Stimulated activated memory B cell treated with anti-CD40 and anti-IgM and Interleukin-4, amounts not matched to agents 10 μg/mL and 1 μg/mL and 100 μg/mL, for 72 hours (primary cell): Measurements from ENCODE around the gene KRTAP12-1.

ENCODE experiments used
- ATAC-seq: fragments of 150-1000 bp; cut with Tn5 transposase; 2 replicates; pipeline ENCODE4 v1.10.0; 2021
- H3K27ac Mint-ChIP-seq: one replicate; pipeline ENCODE4 v1.8.0; 2022; ENCODE audit warnings: mild to moderate bottlenecking, mixed read lengths
- H3K27me3 Mint-ChIP-seq: one replicate; pipeline ENCODE4 v1.8.0; 2022; ENCODE audit warnings: mixed read lengths
- H3K36me3 Mint-ChIP-seq: one replicate; pipeline ENCODE4 v1.8.0; 2022; ENCODE audit warnings: mixed read lengths
- H3K4me1 Mint-ChIP-seq: one replicate; pipeline ENCODE4 v1.8.0; 2022; ENCODE audit warnings: mixed read lengths
- H3K4me3 Mint-ChIP-seq: one replicate; pipeline ENCODE4 v1.8.0; 2022; ENCODE audit warnings: mild to moderate bottlenecking, moderate library complexity, mixed read lengths
- H3K9me3 Mint-ChIP-seq: one replicate; pipeline ENCODE4 v1.8.0; 2022; ENCODE audit warnings: mixed read lengths

KRTAP12-1 gene

GRCh38 chr21:44716984-44717383, 35.0 kb upstream of the KRTAP12-1 start:
- Mint-ChIP-seq H3K4me3 (no peak overlapping the region), H3K9me3 (no peaks in the 10 kb centered on the region), H3K36me3 (no peaks in the 10 kb centered on the region), H3K27me3 (peaks cover 75% of the 10 kb centered on the region), H3K27ac (no peak overlapping the region), H3K4me1 (no peaks in the 10 kb centered on the region)
- no peak for ATAC-seq

DNA sequence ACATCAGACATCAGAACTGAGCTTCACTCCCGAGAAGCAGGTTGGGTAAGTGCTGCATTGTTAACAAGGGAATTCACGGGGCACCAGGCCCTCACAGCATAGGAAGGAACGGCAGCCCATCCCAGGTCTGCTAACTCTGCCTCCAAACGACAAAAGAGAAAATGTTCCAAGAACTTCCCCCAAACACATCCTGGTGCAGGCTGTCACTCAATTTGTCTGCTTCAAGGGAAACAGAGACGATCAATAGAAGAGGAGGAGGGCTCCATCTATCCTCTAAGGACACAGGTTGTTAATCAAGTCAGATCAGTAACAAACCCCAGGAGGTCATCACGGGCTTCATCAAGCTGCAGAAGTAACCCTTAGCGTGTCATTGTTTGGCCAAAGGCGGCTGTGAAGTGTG, 32.9 kb upstream of the KRTAP12-1 start:
- Mint-ChIP-seq H3K27ac (no peak overlapping the region), H3K4me3 (no peak overlapping the region), H3K9me3 (no peaks in the 10 kb centered on the region), H3K27me3 (peaks cover 75% of the 10 kb centered on the region), H3K36me3 (no peaks in the 10 kb centered on the region), H3K4me1 (no peaks in the 10 kb centered on the region)
- no peak for ATAC-seq

DNA sequence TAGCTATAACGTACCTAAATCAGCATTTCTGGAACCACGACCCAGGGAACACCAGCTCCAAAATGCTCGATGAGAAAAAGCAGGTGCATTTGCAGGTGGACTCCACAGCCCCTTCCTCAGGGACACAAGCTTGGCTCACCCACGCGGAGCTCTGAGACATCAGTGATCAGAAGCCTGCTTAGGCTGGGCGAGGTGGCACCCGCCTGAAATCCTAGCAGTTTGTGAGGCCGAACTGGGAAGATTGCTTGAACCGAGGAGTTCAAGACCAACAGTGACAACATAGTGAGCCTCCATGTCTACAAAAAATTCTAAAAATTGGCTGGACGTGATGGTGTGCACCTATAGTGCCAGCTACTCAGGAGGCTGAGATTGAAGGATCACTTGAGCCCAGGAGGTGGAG, 31.9 kb upstream of the KRTAP12-1 start:
- Mint-ChIP-seq H3K27ac (no peak overlapping the region), H3K27me3 (peaks cover 75% of the 10 kb centered on the region), H3K4me1 (no peaks in the 10 kb centered on the region), H3K36me3 (no peaks in the 10 kb centered on the region), H3K4me3 (no peak overlapping the region), H3K9me3 (no peaks in the 10 kb centered on the region)
- ATAC-seq: no peak

DNA sequence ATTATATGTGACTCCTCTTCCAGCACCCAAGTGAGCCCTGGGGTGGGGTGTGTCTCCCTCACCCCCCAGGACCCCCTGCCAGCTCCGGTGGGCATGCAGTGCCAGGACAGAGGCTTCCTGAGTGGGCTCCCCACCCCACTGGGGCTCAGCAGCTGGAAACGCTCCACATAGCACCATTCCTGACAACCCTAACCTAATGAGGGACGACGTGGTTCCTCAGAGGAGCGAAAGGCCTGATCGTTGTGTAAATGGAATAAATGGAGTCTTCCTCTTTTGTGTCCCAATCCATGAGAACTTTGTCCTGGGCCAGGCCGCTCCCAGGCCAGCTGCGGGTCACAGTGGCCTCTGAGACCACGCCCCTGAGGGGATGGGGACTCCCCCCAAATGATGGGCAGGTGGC, 31.2 kb upstream of the KRTAP12-1 start:
- no peak overlapping the region for H3K27ac Mint-ChIP-seq
- no peaks in the 10 kb centered on the region for H3K9me3 Mint-ChIP-seq
- H3K4me3 Mint-ChIP-seq: no peak overlapping the region
- H3K27me3 Mint-ChIP-seq: peaks cover 75% of the 10 kb centered on the region
- ATAC-seq: no peak
- H3K36me3 Mint-ChIP-seq: no peaks in the 10 kb centered on the region
- no peaks in the 10 kb centered on the region for H3K4me1 Mint-ChIP-seq

GRCh38 chr21:44712203-44713028, 30.5 kb upstream of the KRTAP12-1 start:
- Mint-ChIP-seq H3K9me3 (no peaks in the 10 kb centered on the region), H3K36me3 (no peaks in the 10 kb centered on the region), H3K27me3 (peaks cover 78% of the 10 kb centered on the region), H3K27ac (no peak overlapping the region), H3K4me3 (no peak overlapping the region), H3K4me1 (no peaks in the 10 kb centered on the region)
- ATAC-seq: no peak

- H3K4me1 Mint-ChIP-seq: no peaks in the 10 kb centered on the region
- no peak within 1 kb of the TSS for H3K4me3 Mint-ChIP-seq
- no peaks in the 10 kb centered on the region for H3K9me3 Mint-ChIP-seq
- H3K27me3 Mint-ChIP-seq: peaks cover 86% of the 10 kb centered on the region
- H3K27ac Mint-ChIP-seq: no peak within 1 kb of the TSS
- ATAC-seq: no peak
- no peaks in the 10 kb centered on the region for H3K36me3 Mint-ChIP-seq
Measured at GRCh38 chr21:44711327-44712202, 29.6 kb upstream of the KRTAP12-1 start, which contains the start of gene TSPEAR. TSS of gene TSPEAR (minus strand) at chr21:44711572. CDS start at chr21:44711514, 58 bp downstream.

- no peaks in the 10 kb centered on the region for H3K4me1 Mint-ChIP-seq
- no peaks in the 10 kb centered on the region for H3K9me3 Mint-ChIP-seq
- H3K27ac Mint-ChIP-seq: no peak overlapping the region
- no peaks in the 10 kb centered on the region for H3K36me3 Mint-ChIP-seq
- no peak overlapping the region for H3K4me3 Mint-ChIP-seq
- ATAC-seq: no peak
- H3K27me3 Mint-ChIP-seq: peaks cover 93% of the 10 kb centered on the region
Measured at GRCh38 chr21:44710756-44711326, 28.9 kb upstream of the KRTAP12-1 start.

DNA sequence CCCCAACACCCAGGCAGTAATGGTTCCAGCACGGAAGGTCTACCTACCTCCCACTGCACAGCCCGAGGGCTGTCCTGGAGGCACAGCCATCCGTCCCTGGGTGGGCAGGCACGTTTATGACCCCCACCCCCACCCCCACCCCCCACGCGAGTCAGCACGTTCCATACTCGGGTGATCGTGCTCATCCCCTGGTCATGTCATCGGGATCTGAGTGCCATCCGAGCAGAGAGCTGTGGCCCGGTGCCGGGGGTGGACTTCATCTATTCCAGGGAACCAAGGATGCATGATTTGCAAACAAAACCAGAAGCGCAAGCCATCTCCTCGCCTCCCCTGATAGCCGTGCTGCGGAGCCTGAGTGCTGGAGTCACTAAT, 28.3 kb upstream of the KRTAP12-1 start:
- no peak for ATAC-seq
- Mint-ChIP-seq H3K27ac (no peak overlapping the region), H3K36me3 (no peaks in the 10 kb centered on the region), H3K27me3 (peaks cover 99% of the 10 kb centered on the region), H3K9me3 (no peaks in the 10 kb centered on the region), H3K4me1 (no peaks in the 10 kb centered on the region), H3K4me3 (no peak overlapping the region)

GRCh38 chr21:44709426-44710293, 27.7 kb upstream of the KRTAP12-1 start:
- Mint-ChIP-seq H3K4me1 (no peaks in the 10 kb centered on the region), H3K9me3 (no peaks in the 10 kb centered on the region), H3K27me3 (peaks cover 100% of the 10 kb centered on the region), H3K27ac (no peak overlapping the region), H3K36me3 (no peaks in the 10 kb centered on the region), H3K4me3 (no peak overlapping the region)
- no peak for ATAC-seq

GRCh38 chr21:44708866-44709425, 27.0 kb upstream of the KRTAP12-1 start:
- ATAC-seq: no peak
- Mint-ChIP-seq H3K27me3 (peaks cover 100% of the 10 kb centered on the region), H3K36me3 (no peaks in the 10 kb centered on the region), H3K4me3 (no peak overlapping the region), H3K9me3 (no peaks in the 10 kb centered on the region), H3K4me1 (no peaks in the 10 kb centered on the region), H3K27ac (no peak overlapping the region)

DNA sequence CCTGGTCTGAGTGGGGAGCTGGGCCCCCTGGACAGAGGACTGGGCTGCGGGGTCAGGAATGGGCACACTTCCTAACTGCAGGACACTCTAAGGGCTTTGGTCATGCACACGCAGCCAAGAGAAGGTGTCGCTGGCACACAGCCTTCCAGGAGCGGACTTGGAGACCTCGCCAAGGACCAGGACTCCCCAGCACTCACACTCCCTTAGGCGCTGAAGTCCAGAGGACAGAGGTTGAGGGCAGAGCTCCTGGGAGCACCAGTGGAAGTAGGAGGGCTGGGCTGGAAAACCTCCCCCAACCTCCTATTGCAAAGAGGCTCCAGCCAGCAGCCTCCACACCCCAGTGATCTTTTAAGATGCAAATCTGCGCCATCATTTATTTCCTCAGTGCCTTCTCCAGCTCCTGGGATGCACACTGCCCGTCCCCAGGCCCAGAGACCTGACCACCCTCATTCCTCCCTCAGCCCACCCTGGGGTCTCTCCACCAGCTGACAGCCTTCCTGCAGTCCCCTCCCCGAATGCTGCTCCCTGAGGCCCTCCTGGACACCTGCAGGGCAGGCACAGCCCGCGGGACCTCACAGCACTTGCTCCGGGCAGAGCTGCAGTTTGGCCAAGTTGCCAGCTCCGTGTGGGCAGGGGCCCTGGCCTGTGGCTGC, 26.4 kb upstream of the KRTAP12-1 start:
- H3K27me3 Mint-ChIP-seq: peaks cover 100% of the 10 kb centered on the region
- ATAC-seq: no peak
- no peak overlapping the region for H3K27ac Mint-ChIP-seq
- H3K36me3 Mint-ChIP-seq: no peaks in the 10 kb centered on the region
- no peaks in the 10 kb centered on the region for H3K9me3 Mint-ChIP-seq
- H3K4me3 Mint-ChIP-seq: no peak overlapping the region
- H3K4me1 Mint-ChIP-seq: no peaks in the 10 kb centered on the region

DNA sequence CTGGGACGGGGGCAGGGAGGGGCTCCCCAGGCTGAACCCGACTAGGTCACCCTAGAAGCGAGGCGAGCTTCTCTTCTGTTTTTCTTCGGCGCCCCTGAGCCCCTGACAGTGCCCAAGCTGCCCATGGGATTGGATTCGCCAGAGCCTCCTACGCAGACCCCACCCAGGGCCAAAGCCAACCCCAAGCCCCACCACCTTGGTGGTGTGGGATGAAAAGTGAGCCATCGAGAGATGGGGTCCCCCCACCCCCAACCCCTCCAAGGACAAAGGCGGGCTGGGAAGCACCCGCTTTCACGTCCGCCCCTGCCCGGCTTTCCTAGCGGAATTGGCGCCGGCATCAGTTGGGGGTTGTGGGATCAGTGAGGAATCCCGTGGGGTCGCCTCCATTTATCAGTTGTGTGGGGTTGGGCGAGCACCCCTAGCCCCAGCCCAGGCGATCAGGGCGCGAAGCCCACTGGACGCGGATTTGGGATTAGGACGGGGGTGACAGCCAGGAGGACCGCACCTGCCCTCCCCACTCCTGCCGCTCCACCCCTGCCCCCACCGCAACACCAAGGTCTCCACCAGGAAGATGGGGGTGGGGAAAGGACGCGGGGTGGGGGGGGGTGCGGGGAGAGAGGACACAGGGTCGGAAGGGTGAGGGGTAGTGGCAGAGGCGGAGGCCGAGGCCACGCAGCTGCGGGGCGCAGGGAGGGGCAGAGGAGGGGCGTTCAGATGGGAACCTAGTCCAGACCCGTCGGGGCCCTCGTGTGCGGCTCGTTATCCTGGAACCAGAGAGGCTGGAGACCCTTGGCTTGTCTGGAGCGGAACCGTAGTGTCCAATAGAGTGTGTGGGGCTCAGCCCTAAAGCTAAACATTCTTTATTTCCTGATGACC, 25.0 kb upstream of the KRTAP12-1 start:
- H3K4me3 Mint-ChIP-seq: no peak overlapping the region
- H3K36me3 Mint-ChIP-seq: no peaks in the 10 kb centered on the region
- H3K27ac Mint-ChIP-seq: no peak overlapping the region
- H3K9me3 Mint-ChIP-seq: no peaks in the 10 kb centered on the region
- no peaks in the 10 kb centered on the region for H3K4me1 Mint-ChIP-seq
- ATAC-seq: no peak
- peaks cover 100% of the 10 kb centered on the region for H3K27me3 Mint-ChIP-seq

DNA sequence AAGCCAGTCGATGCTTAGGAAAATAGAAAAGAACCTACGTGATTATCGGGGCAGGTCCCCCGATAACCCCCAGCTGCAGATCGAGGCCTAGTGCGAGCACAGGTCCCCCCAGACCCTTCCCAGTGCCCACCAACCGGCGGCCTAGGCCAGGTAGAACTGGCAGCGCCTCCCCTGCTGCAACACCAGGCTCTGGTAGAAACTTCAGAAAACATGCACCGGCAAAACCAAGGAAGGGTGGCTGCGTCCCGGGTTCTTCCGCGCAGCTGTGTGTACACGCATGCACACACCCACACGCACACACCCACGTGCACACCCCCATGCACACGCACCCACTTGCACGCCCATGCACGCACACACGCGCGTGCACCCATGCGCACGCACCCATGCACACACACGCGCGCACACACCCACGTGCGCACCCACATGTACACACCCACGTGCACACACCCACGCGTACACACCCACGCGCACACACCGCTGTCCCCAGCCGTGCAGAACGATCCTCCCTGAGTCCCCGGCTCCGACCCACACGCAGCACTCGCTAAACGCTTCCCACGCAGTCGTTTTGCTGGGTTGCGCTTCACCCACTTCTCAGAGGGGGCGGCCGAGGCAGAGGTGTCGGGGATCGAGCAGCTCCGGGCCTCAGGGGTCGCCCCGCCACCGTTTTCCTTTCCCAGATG, 24.2 kb upstream of the KRTAP12-1 start:
- no peak overlapping the region for H3K4me3 Mint-ChIP-seq
- H3K4me1 Mint-ChIP-seq: no peaks in the 10 kb centered on the region
- no peaks in the 10 kb centered on the region for H3K36me3 Mint-ChIP-seq
- H3K27me3 Mint-ChIP-seq: peaks cover 100% of the 10 kb centered on the region
- no peak for ATAC-seq
- H3K27ac Mint-ChIP-seq: no peak overlapping the region
- no peaks in the 10 kb centered on the region for H3K9me3 Mint-ChIP-seq
